ENCODE results near the gene CSKMT.

The CSKMT gene

DNA sequence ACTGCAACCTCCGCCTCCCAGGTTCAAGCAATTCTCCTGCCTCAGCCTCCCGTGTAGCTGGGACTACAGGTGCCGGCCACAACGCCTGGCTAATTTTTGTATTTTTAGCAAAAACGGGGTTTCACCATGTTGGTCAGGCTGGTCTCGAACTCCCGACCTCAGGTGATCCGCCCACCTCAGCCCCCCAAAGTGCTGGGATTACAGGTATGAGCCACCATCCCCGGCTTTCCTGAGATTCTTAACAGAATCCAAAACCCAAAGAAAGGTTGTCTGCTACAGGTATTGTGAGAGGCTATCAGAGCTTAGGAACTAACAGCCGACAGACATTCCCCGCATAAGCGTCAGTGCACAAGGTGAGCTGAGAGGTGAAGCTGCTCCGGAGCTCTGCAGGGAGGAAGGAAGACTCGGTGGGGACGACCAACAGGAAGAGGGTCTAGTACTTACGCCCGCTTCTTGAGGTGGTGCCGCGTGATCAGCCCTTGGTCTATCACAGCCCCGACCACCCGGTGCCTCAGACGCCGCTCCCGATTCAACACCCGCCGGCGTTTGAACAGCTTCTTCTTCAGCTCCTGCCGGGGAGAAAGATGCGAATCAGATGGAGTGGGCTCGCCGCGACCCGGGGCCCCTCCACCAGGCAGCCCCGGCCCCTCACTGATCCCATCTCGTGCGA lies 572 bp upstream of the CSKMT start:
- Histone ChIP-seq H3K27ac (ENCODE audit: low read depth, low read length) (peak overlapping the region; percentile 92), H3K27me3 (ENCODE audit: low read length) (no peaks in the 10 kb centered on the region), H3K79me2 (ENCODE audit: insufficient read depth, low read length) (peaks cover 43% of the 10 kb centered on the region), H2AFZ (ENCODE audit: low read depth, low read length, severe bottlenecking) (peak overlapping the region; percentile 61), H4K20me1 (ENCODE audit: low read depth, low read length) (no peaks in the 10 kb centered on the region), H3K9me3 (ENCODE audit: insufficient read depth, low read length) (no peaks in the 10 kb centered on the region), H3K36me3 (ENCODE audit: low read length) (peaks cover 15% of the 10 kb centered on the region), H3K4me2 (ENCODE audit: low read depth, low read length, poor library complexity, severe bottlenecking) (peak overlapping the region; percentile 80), H3K4me3 (ENCODE audit: insufficient read depth, low read length, poor library complexity, severe bottlenecking) (peak overlapping the region; percentile 89), H3K9me2 (replicated peaks; ENCODE audit: insufficient read depth, low read length) (no peaks in the 10 kb centered on the region), H3F3A (ENCODE audit: insufficient read depth) (peaks cover 45% of the 10 kb centered on the region), H3K9ac (ENCODE audit: low read length) (peak overlapping the region; percentile 95)
- TF ChIP-seq CTCF (IDR thresholded peaks at IDR 0.05; ENCODE audit: insufficient read depth, low read length, poor library complexity, severe bottlenecking) (no peak), EZH2phosphoT487 (conservative IDR thresholded peaks at IDR 0.05; ENCODE audit: low read length) (no peak)

GRCh38 chr11:62665599-62666258 lies 617 bp downstream of the CSKMT start:
- Histone ChIP-seq H3F3A (ENCODE audit: insufficient read depth) (peaks cover 52% of the 10 kb centered on the region), H3K9me2 (replicated peaks; ENCODE audit: insufficient read depth, low read length) (no peaks in the 10 kb centered on the region), H2AFZ (ENCODE audit: low read depth, low read length, severe bottlenecking) (no peak overlapping the region), H3K36me3 (ENCODE audit: low read length) (peaks cover 15% of the 10 kb centered on the region), H3K27me3 (ENCODE audit: low read length) (no peaks in the 10 kb centered on the region), H3K27ac (ENCODE audit: low read depth, low read length) (peak overlapping the region; percentile 92), H3K9ac (ENCODE audit: low read length) (peak overlapping the region; percentile 95), H3K4me3 (ENCODE audit: insufficient read depth, low read length, poor library complexity, severe bottlenecking) (peak overlapping the region; percentile 89), H3K79me2 (ENCODE audit: insufficient read depth, low read length) (peaks cover 45% of the 10 kb centered on the region), H3K9me3 (ENCODE audit: insufficient read depth, low read length) (no peaks in the 10 kb centered on the region), H4K20me1 (ENCODE audit: low read depth, low read length) (no peaks in the 10 kb centered on the region), H3K4me2 (ENCODE audit: low read depth, low read length, poor library complexity, severe bottlenecking) (peak overlapping the region; percentile 93)
- no peak for TF ChIP-seq CTCF (IDR thresholded peaks at IDR 0.05; ENCODE audit: insufficient read depth, low read length, poor library complexity, severe bottlenecking)
- TF ChIP-seq EZH2phosphoT487 (conservative IDR thresholded peaks at IDR 0.05; ENCODE audit: low read length), result no peak

GRCh38 chr11:62666259-62666926 lies 1.3 kb downstream of the CSKMT start:
- Histone ChIP-seq H3K27ac (ENCODE audit: low read depth, low read length) (peak overlapping the region; percentile 92), H3K9me2 (replicated peaks; ENCODE audit: insufficient read depth, low read length) (no peaks in the 10 kb centered on the region), H3K4me3 (ENCODE audit: insufficient read depth, low read length, poor library complexity, severe bottlenecking) (peak overlapping the region; percentile 89), H2AFZ (ENCODE audit: low read depth, low read length, severe bottlenecking) (no peak overlapping the region), H3K27me3 (ENCODE audit: low read length) (no peaks in the 10 kb centered on the region), H3F3A (ENCODE audit: insufficient read depth) (peaks cover 52% of the 10 kb centered on the region), H4K20me1 (ENCODE audit: low read depth, low read length) (no peaks in the 10 kb centered on the region), H3K9me3 (ENCODE audit: insufficient read depth, low read length) (no peaks in the 10 kb centered on the region), H3K79me2 (ENCODE audit: insufficient read depth, low read length) (peaks cover 52% of the 10 kb centered on the region), H3K4me2 (ENCODE audit: low read depth, low read length, poor library complexity, severe bottlenecking) (peak overlapping the region; percentile 93), H3K36me3 (ENCODE audit: low read length) (peaks cover 15% of the 10 kb centered on the region), H3K9ac (ENCODE audit: low read length) (peak overlapping the region; percentile 95)
- TF ChIP-seq CTCF (IDR thresholded peaks at IDR 0.05; ENCODE audit: insufficient read depth, low read length, poor library complexity, severe bottlenecking) (no peak), EZH2phosphoT487 (conservative IDR thresholded peaks at IDR 0.05; ENCODE audit: low read length) (no peak)

Data from SU-DHL-6 (cell line).